BJ (cell line): ENCODE measurements around the gene TEAD3. TPM values are rescaled to one million over a fixed set of nuclear protein-coding genes. Genes with fewer than 3 reads are reported as not detected.
A peak's percentile ranks its signal among the peaks of the same experiment; 100 is the strongest.

Experiments
- CTCF ChIA-PET: fragments of 350-600 bp; formaldehyde crosslinking; extraction: SDS; loops from one replicate; lab custom pipeline; 2021; ENCODE audit warnings: antibody characterized with exemption, inconsistent platforms; lab: Yijun Ruan, JAX
- POLR2A ChIA-PET: fragments of 300-600 bp; sonication (Branson Sonifier 250); formaldehyde crosslinking; extraction: SDS; loops from one replicate; lab custom pipeline; 2021; ENCODE audit warnings: antibody characterized with exemption; lab: Charles Lee
- DNase-seq: peaks from one replicate; pipeline ENCODE4 v3.0.0-alpha.2; 2011; ENCODE audit warnings: low read depth
- H3K27me3 ChIP-seq: 2 replicates; pipeline ENCODE4 v1.6.0; 2011; ENCODE audit warnings: low read length; ENCODE audit not compliant: control insufficient read depth, insufficient read depth
- H3K36me3 ChIP-seq: 2 replicates; pipeline ENCODE4 v1.5.1; 2011; ENCODE audit warnings: low read length; ENCODE audit not compliant: control insufficient read depth, insufficient read depth
- H3K4me3 ChIP-seq: 2 replicates; pipeline ENCODE4 v1.5.1; 2011; ENCODE audit warnings: low read depth, mild to moderate bottlenecking, control low read depth, low read length
- polyA plus RNA-seq: library from polyadenylated mRNA; depleted of rRNA; stranded (reverse); fragments of >200 nt; gene quantifications from 2 replicates; pipeline ENCODE4 v1.2.3, GENCODE V29; 2011
- TF ChIP-seq, protein P1 (sequence below): IDR thresholded peaks from 2 replicates; pipeline ENCODE4 v1.5.1; 2011; ENCODE audit warnings: low read depth, mild to moderate bottlenecking, control low read depth, inconsistent platforms, low read length, moderate library complexity; ENCODE audit not compliant: insufficient read depth

TEAD3 gene
- polyA plus RNA-seq, 1 experiment = 40.6 TPM

GRCh38 chr6:35524380-35525020, 27.6 kb upstream of the TEAD3 start:
- POLR2A ChIA-PET = interaction anchor here (0.7 kb wide), 1 partner anchor 1718 kb away, joined by 4 read pairs; no protein-coding TSS in a partner anchor
- CTCF ChIA-PET = interaction anchor here (0.7 to 8.7 kb wide), 6 partner anchors 9 to 212 kb away, joined by 3 to 113 read pairs (median 18); partner anchors contain the start of gene ARMC12

DNA sequence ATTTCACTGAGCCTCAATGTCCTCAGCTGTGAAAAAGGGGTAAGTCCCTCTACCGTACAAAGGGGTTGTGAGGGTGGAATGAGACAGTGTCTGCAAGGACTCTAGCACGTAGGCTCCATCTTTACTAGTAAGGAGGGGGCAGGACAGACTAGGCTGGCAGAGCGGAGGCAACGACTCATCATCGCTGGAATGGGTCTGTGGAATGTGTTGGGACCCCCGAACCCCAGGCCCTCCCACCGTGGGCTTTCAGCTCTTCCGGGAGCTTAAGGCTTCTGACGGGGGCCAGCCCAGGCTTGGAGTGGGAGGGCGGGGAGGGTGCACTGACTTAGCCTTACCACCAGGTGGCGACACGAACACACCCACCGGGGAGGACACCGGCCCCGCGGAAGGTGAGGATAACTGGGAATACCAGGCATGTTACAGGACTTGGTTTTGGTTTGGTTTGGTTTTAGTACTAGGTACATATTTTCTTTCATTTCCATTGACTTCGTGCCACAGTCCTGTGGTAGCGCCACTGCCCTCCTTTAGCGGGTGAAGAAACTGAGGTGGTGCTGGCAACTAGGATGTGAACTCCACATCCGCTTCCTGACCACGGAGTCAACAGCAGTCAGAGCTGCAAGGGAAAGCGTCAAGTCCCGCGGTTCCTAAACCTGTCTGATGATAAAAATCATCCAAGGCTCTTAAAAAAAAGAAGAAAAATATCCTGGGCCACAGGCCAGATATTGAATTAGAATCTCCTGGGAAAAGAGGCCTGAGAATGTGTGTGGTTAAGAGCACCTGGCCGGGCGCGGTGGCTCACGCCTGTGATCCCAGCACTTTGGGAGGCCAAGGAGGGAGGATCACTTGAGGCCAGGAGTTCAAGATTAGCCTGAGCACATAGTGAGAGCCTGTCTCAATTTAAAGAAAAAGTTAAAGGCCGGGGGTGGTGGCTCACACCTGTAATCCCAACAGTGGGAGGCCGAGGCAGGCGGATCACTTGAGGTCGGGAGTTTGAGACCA, 26.1 kb upstream of the TEAD3 start:
- CTCF ChIA-PET = interaction anchor here (0.6 to 8.7 kb wide), 21 partner anchors 8 to 221 kb away, joined by 3 to 113 read pairs (median 4); partner anchors contain the start of gene ARMC12
- Histone ChIP-seq H3K4me3 (0 out of 2 replicates have a peak overlapping the region, but pooled peaks have one; percentile 4), H3K27me3 (peaks cover 6% of the 10 kb centered on the region), H3K36me3 (no peaks in the 10 kb centered on the region)
- POLR2A ChIA-PET = interaction anchor here (0.6 to 0.7 kb wide), 3 partner anchors 69 to 246 kb away, joined by 3 to 8 read pairs (median 3); no protein-coding TSS in a partner anchor
- TF ChIP-seq, protein P1, sequence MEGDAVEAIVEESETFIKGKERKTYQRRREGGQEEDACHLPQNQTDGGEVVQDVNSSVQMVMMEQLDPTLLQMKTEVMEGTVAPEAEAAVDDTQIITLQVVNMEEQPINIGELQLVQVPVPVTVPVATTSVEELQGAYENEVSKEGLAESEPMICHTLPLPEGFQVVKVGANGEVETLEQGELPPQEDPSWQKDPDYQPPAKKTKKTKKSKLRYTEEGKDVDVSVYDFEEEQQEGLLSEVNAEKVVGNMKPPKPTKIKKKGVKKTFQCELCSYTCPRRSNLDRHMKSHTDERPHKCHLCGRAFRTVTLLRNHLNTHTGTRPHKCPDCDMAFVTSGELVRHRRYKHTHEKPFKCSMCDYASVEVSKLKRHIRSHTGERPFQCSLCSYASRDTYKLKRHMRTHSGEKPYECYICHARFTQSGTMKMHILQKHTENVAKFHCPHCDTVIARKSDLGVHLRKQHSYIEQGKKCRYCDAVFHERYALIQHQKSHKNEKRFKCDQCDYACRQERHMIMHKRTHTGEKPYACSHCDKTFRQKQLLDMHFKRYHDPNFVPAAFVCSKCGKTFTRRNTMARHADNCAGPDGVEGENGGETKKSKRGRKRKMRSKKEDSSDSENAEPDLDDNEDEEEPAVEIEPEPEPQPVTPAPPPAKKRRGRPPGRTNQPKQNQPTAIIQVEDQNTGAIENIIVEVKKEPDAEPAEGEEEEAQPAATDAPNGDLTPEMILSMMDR = peak; percentile 99
- DNase-seq = no peak

More at GRCh38 chr6:35524380-35525020, 27.6 kb upstream of the TEAD3 start:
- peaks cover 5% of the 10 kb centered on the region for H3K27me3 ChIP-seq
- H3K36me3 ChIP-seq = no peaks in the 10 kb centered on the region
- H3K4me3 ChIP-seq = no peak overlapping the region
- no peak for DNase-seq
- TF ChIP-seq, protein P1 = no peak

- TF ChIP-seq, protein P1 = no peak
- no peak overlapping the region for H3K4me3 ChIP-seq
Measured at GRCh38 chr6:35522151-35522550, 25.3 kb upstream of the TEAD3 start.

DNA sequence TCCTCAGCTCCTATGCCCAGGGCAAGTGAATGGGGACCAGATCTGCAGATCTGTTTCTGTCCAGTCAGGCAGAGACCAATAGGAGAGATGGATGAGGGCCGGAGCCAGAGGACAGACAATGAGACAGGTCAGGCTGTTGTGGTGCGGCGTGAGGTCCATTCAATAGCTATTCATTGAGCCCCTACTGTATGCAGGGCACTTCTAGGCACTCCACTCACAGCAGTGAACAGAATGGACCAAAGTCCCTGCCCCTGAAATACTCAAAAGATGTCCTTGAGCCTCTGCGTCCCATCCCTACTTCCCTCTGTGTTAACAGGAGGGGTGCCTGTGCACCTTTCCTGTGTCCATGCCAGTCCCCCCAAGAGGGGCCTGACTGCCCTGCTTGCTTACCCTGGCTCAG, 24.4 kb upstream of the TEAD3 start:
- CTCF ChIA-PET = interaction anchor here (0.6 to 8.7 kb wide), 4 partner anchors 15 to 215 kb away, joined by 3 to 113 read pairs (median 4); partner anchors contain the start of gene ARMC12
- POLR2A ChIA-PET = no interaction called here
- DNase-seq = no peak
- TF ChIP-seq, protein P1 = no peak
- Histone ChIP-seq H3K27me3 (peaks cover 6% of the 10 kb centered on the region), H3K4me3 (no peak overlapping the region), H3K36me3 (no peaks in the 10 kb centered on the region)

More at GRCh38 chr6:35522151-35522550, 25.3 kb upstream of the TEAD3 start:
- DNase-seq = no peak
- POLR2A ChIA-PET = interaction anchor here (0.6 to 0.7 kb wide), 2 partner anchors 205 to 247 kb away, joined by 3 read pairs; no protein-coding TSS in a partner anchor
- no peaks in the 10 kb centered on the region for H3K36me3 ChIP-seq
- peaks cover 6% of the 10 kb centered on the region for H3K27me3 ChIP-seq
- CTCF ChIA-PET = interaction anchor here (0.6 to 8.7 kb wide), 15 partner anchors 9 to 221 kb away, joined by 3 to 113 read pairs (median 4); partner anchors contain the start of gene ARMC12
